Right ventricle myocardium inferior (tissue), 1 donor: ENCODE data around the gene TVP23B. TPM values are rescaled to one million over a fixed set of nuclear protein-coding genes. Genes with fewer than 3 reads are reported as not detected.
"Not testable (repeated sequence)": the region's sequence is repeated elsewhere in the genome, so short reads cannot be mapped to it uniquely, and the experiment has no call there.

Experiments
- ATAC-seq: fragments of 200-7000 bp; cut with Tn5 transposase; one replicate; pipeline ENCODE4 v1.9.1; 2020; ENCODE audit warnings: mild to moderate bottlenecking, moderate library complexity
- DNase-seq: peaks from one replicate; pipeline ENCODE4 v3.0.0; 2021; ENCODE audit errors: missing footprints
- intact Hi-C: fragments of 100-400 bp; cut with DNase I; formaldehyde crosslinking; loops from one replicate; pipeline ENCODE4 v1.11.0; 2022
- long read RNA-seq: library from polyadenylated mRNA; unstranded; transcript quantifications from one replicate; pipeline ENCODE4 v2.0.0, GENCODE V29; 2021
- total RNA-seq: library from RNA; stranded (reverse); fragmentation: NEBNext Ultra II Directional; extraction: Animal tissue kit (Norgen Biotek cat#: 25700); gene quantifications from one replicate; pipeline ENCODE4 v1.2.1, GENCODE V29; 2021
- donor health status: DM: no; HTN: yes; CAD: no; lungs with severe emphysema.

TVP23B gene
- 24.3 TPM for total RNA-seq
- long read RNA-seq, transcript TVP23B-201 (7 exons, 2,064 nt) = major isoform, 19 of 20 reads
- long read RNA-seq, partial matches to known transcripts = 1 of 20 reads
- long read RNA-seq, other reads (novel, unspliced or antisense) = 0 of 20 reads

DNA sequence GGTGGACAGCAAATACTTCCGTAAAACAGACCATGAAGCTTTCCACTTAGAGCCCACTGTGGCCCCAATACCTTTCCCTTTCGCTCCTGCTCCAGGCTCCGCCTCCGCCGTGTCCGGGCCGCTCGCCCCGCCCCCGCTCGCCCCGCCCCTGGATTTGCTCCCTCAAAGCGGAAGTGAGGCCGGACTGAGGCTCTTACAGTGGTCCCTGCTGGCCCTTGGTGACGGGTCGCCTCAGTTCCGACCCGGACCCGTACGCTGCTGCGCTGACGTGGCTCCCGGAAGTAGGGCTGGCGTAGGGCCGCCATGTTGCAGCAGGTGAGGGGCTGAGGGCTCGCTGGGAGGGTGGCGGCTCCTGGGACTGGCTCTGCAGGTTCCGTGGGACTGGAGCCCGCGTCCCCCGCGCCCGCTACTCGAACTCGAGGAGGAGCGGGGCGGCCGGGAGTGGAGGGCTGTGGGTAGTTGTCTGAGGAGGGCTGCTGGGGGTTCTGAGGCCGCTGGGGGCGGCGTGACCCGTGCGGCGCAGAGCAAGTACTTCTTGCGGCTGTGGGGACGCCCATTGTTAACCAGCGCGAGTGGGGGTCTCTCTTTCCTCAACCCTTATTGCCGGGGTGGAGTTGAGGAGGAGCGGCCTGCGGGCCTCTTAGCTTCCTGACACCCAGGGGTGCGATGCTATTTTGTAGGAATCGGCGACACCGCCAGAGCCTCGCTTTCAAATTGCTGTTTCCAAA, at the start of gene TVP23B:
TVP23B (plus strand) TSS at position 193 of the 728 bp plus-strand sequence; CDS start at position 304, 111 bp downstream.
- intact Hi-C loops = not testable (repeated sequence)
- peak; percentile 99 for DNase-seq

DNA sequence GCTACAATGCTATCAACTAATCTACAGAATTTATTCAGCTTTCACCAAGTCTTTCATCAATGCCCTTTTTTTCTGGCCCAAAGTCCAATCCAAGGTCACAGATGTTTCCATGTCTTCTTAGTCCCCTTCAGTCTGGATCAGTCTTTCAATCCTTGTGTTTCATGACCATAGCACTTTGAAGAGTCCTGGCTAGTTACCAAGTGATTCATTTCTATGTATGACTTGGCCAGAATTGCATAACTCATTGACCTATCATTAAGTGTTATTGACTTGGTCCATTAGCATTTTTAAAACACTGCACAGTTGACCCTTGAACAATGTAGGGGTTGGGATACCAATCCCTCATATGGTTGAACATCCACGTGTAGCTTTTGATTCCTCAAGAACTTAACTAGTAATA, 48.5 kb upstream of the TVP23B start:
- intact Hi-C loops, DNase-seq, ATAC-seq: not testable (repeated sequence)

More for the DNA sequence above, at the start of gene TVP23B:
- peak; percentile 100 for ATAC-seq

DNA sequence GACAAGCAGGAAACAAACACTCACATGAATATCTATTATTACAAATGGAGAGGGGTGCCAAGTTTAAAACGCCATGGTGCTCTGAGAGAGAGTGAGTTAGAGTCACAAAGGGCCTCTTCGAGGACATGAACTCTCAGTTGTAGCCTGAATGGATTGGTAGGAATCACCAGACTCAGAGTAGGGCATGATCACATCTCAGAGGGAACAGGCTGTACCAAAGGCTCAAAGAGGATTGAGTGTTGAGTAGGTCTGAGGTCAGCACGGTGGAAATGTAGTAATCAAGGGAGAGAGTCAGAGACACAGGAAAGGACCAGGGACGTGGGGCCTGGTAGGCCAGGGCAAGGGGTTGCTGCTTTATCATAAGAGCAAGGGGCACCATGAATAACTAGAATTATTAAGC, 47.6 kb upstream of the TVP23B start:
- intact Hi-C loops, DNase-seq: not testable (repeated sequence)
- ATAC-seq = peak; percentile 79

GRCh38 chr17:18739616-18740391, 41.2 kb upstream of the TVP23B start:
- intact Hi-C loops, DNase-seq, ATAC-seq: not testable (repeated sequence)

GRCh38 chr17:18741228-18741627, 39.8 kb upstream of the TVP23B start:
- intact Hi-C loops, DNase-seq, ATAC-seq: not testable (repeated sequence)

- intact Hi-C loops, DNase-seq: not testable (repeated sequence)
- peak; percentile 73 for ATAC-seq
Observed at GRCh38 chr17:18743699-18744421, 37.1 kb upstream of the TVP23B start, which contains the start of gene FBXW10. FBXW10 (plus strand) TSS chr17:18744054; CDS start chr17:18744245, 191 bp downstream.

GRCh38 chr17:18744726-18745125, 36.3 kb upstream of the TVP23B start:
- intact Hi-C loops, ATAC-seq, DNase-seq: not testable (repeated sequence)

- ATAC-seq, intact Hi-C loops, DNase-seq: not testable (repeated sequence)
Observed at GRCh38 chr17:18746551-18746950, 34.4 kb upstream of the TVP23B start.

DNA sequence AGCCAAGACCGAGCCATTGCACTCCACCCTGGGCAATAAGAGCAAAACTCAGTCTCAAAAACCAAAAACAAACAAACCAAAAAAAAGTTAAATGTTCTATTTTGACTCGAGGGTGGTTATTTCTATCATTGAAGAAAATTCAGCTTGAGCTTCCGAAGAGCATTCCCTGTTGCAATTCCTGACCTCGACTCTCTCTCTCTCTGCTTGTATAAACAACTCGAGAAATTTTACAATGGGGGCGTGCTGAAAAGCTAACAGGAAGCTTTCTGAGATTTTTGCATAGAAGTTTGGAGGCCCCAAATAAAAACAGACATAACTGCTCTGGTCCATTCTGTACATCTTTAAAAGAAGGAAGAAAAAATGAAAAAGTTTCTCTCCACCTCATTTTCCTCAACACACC, 33.5 kb upstream of the TVP23B start:
- intact Hi-C loops, ATAC-seq, DNase-seq: not testable (repeated sequence)

- intact Hi-C loops, ATAC-seq, DNase-seq: not testable (repeated sequence)
Observed at GRCh38 chr17:18750242-18750641, 30.7 kb upstream of the TVP23B start.

- DNase-seq, ATAC-seq, intact Hi-C loops: not testable (repeated sequence)
Observed at GRCh38 chr17:18753829-18754409, 27.1 kb upstream of the TVP23B start.

- ATAC-seq, intact Hi-C loops, DNase-seq: not testable (repeated sequence)
Observed at GRCh38 chr17:18755969-18756368, 25.0 kb upstream of the TVP23B start.

DNA sequence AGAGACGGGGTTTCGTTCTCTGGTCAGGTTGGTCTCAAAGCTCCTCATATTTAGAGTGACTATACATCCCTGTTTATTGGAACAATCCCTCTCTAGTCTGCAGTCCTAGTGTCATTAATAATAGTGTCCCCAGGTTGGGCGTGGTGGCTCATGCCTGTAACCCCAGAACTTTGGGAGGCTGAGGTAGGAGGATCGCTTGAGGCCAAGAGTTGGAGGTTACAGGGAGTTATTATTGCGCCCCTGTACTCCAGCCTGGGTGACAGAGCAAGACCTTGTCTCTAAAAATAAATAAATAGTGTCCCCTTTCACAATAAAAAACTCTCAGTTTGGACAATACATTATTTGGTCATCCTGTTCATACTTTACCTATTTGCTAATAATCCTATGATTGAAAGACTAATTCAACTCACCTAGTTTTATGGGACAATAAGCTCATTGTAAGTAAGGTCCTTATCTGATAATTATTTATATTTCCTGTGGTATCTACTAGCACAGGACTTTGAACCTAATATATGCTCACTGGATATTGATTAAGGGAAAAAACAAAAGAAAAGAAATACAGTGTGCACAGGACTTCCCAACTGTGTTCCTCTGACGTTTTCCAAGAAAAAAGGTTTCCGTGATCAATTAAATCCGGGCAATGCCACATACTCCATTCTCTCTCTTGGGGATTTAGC, 23.5 kb upstream of the TVP23B start:
- intact Hi-C loops, ATAC-seq, DNase-seq: not testable (repeated sequence)

- ATAC-seq, intact Hi-C loops: not testable (repeated sequence)
Observed at GRCh38 chr17:18758344-18758743, 22.6 kb upstream of the TVP23B start.

GRCh38 chr17:18760221-18760620, 20.8 kb upstream of the TVP23B start:
- ATAC-seq, DNase-seq, intact Hi-C loops: not testable (repeated sequence)

More at GRCh38 chr17:18758344-18758743, 22.6 kb upstream of the TVP23B start:
- DNase-seq = not testable (repeated sequence)

DNA sequence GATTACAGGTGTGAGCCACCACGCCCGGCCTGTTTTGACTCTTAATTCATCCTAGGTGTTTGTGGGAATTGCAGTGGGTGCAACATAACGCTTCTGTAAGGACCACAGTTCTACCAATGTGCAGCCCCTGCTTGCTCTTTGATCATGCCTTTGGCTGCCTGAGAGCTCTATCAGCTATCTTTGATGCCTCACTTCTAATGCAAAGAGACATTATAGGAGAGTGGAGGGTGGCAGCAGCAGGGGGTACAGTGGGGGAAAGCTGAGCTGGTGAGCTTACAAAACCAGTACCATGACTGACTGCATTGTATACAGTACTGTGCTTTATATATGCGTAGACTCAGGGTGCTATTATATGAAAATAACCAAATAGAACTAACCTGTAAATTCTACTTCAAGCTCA, 10.4 kb upstream of the TVP23B start:
- ATAC-seq, DNase-seq, intact Hi-C loops: not testable (repeated sequence)

- intact Hi-C loops, DNase-seq, ATAC-seq: not testable (repeated sequence)
Observed at GRCh38 chr17:18771066-18771465, 9.9 kb upstream of the TVP23B start.
